IPS-15b (cell line): ENCODE results near the gene DCC.

Experiments used
- H3K27me3 ChIP-seq: one replicate; pipeline ENCODE4 v1.6.1; 2013; ENCODE audit warnings: low read length; ENCODE audit not compliant: control insufficient read depth, insufficient read depth
- H3K36me3 ChIP-seq: one replicate; pipeline ENCODE4 v1.6.1; 2013; ENCODE audit warnings: low read length; ENCODE audit not compliant: control insufficient read depth, insufficient read depth
- H3K4me1 ChIP-seq: one replicate; pipeline ENCODE4 v1.6.1; 2013; ENCODE audit warnings: mild to moderate bottlenecking, low read length; ENCODE audit not compliant: control insufficient read depth, insufficient read depth
- H3K4me3 ChIP-seq: one replicate; pipeline ENCODE4 v1.5.1; 2013; ENCODE audit warnings: low read depth, low read length
- H3K9ac ChIP-seq: one replicate; pipeline ENCODE4 v1.6.1; 2013; ENCODE audit warnings: low read depth, mild to moderate bottlenecking, low read length
- H3K9me3 ChIP-seq: one replicate; pipeline ENCODE4 v1.6.1; 2013; ENCODE audit warnings: mild to moderate bottlenecking, low read length; ENCODE audit not compliant: control insufficient read depth, insufficient read depth

Gene DCC

GRCh38 chr18:53281406-53281805 is 941.4 kb downstream of the DCC start:
- Histone ChIP-seq H3K36me3 (no peaks in the 10 kb centered on the region), H3K4me3 (no peak overlapping the region), H3K9me3 (no peaks in the 10 kb centered on the region), H3K27me3 (no peaks in the 10 kb centered on the region), H3K9ac (no peak overlapping the region), H3K4me1 (no peaks in the 10 kb centered on the region)

- Histone ChIP-seq H3K4me3 (no peak overlapping the region), H3K36me3 (no peaks in the 10 kb centered on the region), H3K27me3 (no peaks in the 10 kb centered on the region), H3K4me1 (no peaks in the 10 kb centered on the region), H3K9me3 (no peaks in the 10 kb centered on the region), H3K9ac (no peak overlapping the region)
These were observed 943.7 kb downstream of the DCC start for GRCh38 chr18:53283708-53284107.

- Histone ChIP-seq H3K36me3 (no peaks in the 10 kb centered on the region), H3K27me3 (no peaks in the 10 kb centered on the region), H3K9ac (no peak overlapping the region), H3K4me3 (no peak overlapping the region), H3K9me3 (no peaks in the 10 kb centered on the region), H3K4me1 (no peaks in the 10 kb centered on the region)
These were observed 965.5 kb downstream of the DCC start for GRCh38 chr18:53305461-53305860.

- H3K9me3 ChIP-seq = no peaks in the 10 kb centered on the region
- no peaks in the 10 kb centered on the region for H3K36me3 ChIP-seq
- no peaks in the 10 kb centered on the region for H3K4me1 ChIP-seq
- H3K4me3 ChIP-seq = no peak overlapping the region
- H3K27me3 ChIP-seq = no peaks in the 10 kb centered on the region
- H3K9ac ChIP-seq = no peak overlapping the region
These were observed 979.6 kb downstream of the DCC start for GRCh38 chr18:53319628-53320027.

GRCh38 chr18:53322163-53322562 is 982.2 kb downstream of the DCC start:
- Histone ChIP-seq H3K9me3 (no peaks in the 10 kb centered on the region), H3K9ac (no peak overlapping the region), H3K4me1 (no peaks in the 10 kb centered on the region), H3K4me3 (no peak overlapping the region), H3K36me3 (no peaks in the 10 kb centered on the region), H3K27me3 (no peaks in the 10 kb centered on the region)

GRCh38 chr18:53324353-53324752 is 984.4 kb downstream of the DCC start:
- Histone ChIP-seq H3K9ac (no peak overlapping the region), H3K9me3 (no peaks in the 10 kb centered on the region), H3K27me3 (no peaks in the 10 kb centered on the region), H3K4me3 (no peak overlapping the region), H3K4me1 (no peaks in the 10 kb centered on the region), H3K36me3 (no peaks in the 10 kb centered on the region)

GRCh38 chr18:53360501-53361443 is 1020.8 kb downstream of the DCC start:
- Histone ChIP-seq H3K4me3 (no peak overlapping the region), H3K4me1 (no peaks in the 10 kb centered on the region), H3K9me3 (no peaks in the 10 kb centered on the region), H3K36me3 (no peaks in the 10 kb centered on the region), H3K9ac (no peak overlapping the region), H3K27me3 (no peaks in the 10 kb centered on the region)

GRCh38 chr18:53375621-53376020 is 1035.6 kb downstream of the DCC start:
- Histone ChIP-seq H3K36me3 (no peaks in the 10 kb centered on the region), H3K4me3 (no peak overlapping the region), H3K27me3 (no peaks in the 10 kb centered on the region), H3K9me3 (no peaks in the 10 kb centered on the region), H3K9ac (no peak overlapping the region), H3K4me1 (peaks cover 6% of the 10 kb centered on the region)

GRCh38 chr18:53380063-53380639 is 1040.2 kb downstream of the DCC start:
- Histone ChIP-seq H3K9me3 (no peaks in the 10 kb centered on the region), H3K36me3 (no peaks in the 10 kb centered on the region), H3K4me3 (no peak overlapping the region), H3K27me3 (no peaks in the 10 kb centered on the region), H3K9ac (no peak overlapping the region), H3K4me1 (peaks cover 2% of the 10 kb centered on the region)

GRCh38 chr18:53382870-53383269 is 1042.9 kb downstream of the DCC start:
- Histone ChIP-seq H3K27me3 (no peaks in the 10 kb centered on the region), H3K9me3 (no peaks in the 10 kb centered on the region), H3K9ac (no peak overlapping the region), H3K36me3 (no peaks in the 10 kb centered on the region), H3K4me3 (no peak overlapping the region), H3K4me1 (no peaks in the 10 kb centered on the region)

- H3K4me1 ChIP-seq = no peaks in the 10 kb centered on the region
These were observed 1045.9 kb downstream of the DCC start for GRCh38 chr18:53385889-53386288.

GRCh38 chr18:53387581-53387980 is 1047.6 kb downstream of the DCC start:
- no peak overlapping the region for H3K9ac ChIP-seq
- H3K4me3 ChIP-seq = no peak overlapping the region
- no peaks in the 10 kb centered on the region for H3K36me3 ChIP-seq
- no peaks in the 10 kb centered on the region for H3K9me3 ChIP-seq
- no peaks in the 10 kb centered on the region for H3K27me3 ChIP-seq
- no peaks in the 10 kb centered on the region for H3K4me1 ChIP-seq

More at GRCh38 chr18:53385889-53386288, 1045.9 kb downstream of the DCC start:
- Histone ChIP-seq H3K4me3 (no peak overlapping the region), H3K36me3 (no peaks in the 10 kb centered on the region), H3K9me3 (no peaks in the 10 kb centered on the region), H3K9ac (no peak overlapping the region), H3K27me3 (no peaks in the 10 kb centered on the region)
